ENCODE data around the gene RGPD3.
"Not testable (repeated sequence)": the region's sequence is repeated elsewhere in the genome, so short reads cannot be mapped to it uniquely, and the experiment has no call there.

RGPD3 gene

DNA sequence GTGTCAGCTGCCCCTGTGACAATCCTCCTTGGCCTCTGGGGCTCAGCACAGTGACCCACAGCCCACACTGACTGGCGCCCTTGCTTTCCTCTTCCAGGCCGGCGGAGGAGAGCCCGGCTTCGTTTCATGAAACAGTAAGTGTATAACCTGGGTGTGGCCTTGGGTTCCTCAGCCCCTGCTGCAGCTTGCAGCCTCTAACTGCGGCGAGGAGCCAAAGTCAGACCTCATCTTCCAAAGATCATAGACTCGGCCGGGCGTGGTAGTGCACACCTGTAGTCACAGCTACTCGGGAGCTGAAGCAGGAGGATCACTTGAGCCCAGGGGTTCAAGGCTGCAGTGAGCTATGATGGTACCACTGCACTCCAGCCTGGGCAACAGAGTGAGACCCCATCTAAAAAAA lies 36.0 kb upstream of the RGPD3 start:
- not testable (repeated sequence) for H3K27me3 ChIP-seq; H3K9me3 ChIP-seq (replicated peaks in 1 of 11); H3K4me1 ChIP-seq; H4K20me1 ChIP-seq; H3K4me2 ChIP-seq; H3K36me3 ChIP-seq; H3K4me3 ChIP-seq; H3K27ac ChIP-seq; H3K9ac ChIP-seq

DNA sequence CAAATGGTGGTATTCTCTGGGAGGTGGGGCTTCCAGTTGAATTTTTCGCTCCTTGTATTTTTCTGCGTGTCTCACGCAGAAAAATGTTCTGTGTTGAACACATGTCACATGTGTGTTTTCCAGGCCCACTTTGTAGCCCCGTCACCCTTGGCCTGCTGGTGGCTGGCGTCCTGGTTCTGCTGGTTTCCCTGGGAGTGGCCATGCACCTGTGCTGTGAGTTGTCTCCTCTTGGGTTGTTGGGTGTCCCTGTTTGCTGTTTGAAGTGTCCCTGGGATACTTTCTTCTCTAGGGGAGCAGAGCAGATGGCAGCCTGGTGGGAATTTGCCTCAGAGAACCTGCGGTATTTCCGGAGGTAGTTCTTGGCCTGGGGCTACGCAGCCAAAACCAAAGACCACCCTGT lies 34.1 kb upstream of the RGPD3 start:
- H4K20me1 ChIP-seq; H3K4me3 ChIP-seq; H3K9ac ChIP-seq; H3K27me3 ChIP-seq; H3K4me2 ChIP-seq; H3K36me3 ChIP-seq; H3K27ac ChIP-seq; H3K9me3 ChIP-seq (replicated peaks in 1 of 11); H3K4me1 ChIP-seq: not testable (repeated sequence)

DNA sequence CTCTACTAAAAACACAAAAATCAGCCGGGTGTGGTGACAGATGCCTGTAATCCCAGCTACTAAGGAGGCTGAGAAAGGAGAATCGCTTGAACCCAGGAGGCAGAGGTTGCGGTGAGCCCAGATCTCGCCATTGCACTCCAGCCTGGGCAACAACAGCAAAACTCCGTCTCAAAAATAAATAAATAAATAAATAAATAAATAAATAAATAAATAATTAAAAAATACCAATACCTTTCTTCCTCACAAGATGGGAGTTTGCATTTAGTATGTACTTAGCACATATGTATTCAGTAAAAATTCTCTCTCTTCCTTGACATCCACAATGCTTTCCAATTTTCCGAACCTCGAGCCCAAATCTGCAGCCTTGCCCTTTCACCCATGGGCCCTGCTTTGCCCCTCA lies 32.1 kb upstream of the RGPD3 start:
- H3K4me1 ChIP-seq; H3K36me3 ChIP-seq; H3K27me3 ChIP-seq; H3K4me3 ChIP-seq; H3K9ac ChIP-seq; H3K27ac ChIP-seq; H4K20me1 ChIP-seq; H3K4me2 ChIP-seq; H3K9me3 ChIP-seq (replicated peaks in 1 of 11): not testable (repeated sequence)

DNA sequence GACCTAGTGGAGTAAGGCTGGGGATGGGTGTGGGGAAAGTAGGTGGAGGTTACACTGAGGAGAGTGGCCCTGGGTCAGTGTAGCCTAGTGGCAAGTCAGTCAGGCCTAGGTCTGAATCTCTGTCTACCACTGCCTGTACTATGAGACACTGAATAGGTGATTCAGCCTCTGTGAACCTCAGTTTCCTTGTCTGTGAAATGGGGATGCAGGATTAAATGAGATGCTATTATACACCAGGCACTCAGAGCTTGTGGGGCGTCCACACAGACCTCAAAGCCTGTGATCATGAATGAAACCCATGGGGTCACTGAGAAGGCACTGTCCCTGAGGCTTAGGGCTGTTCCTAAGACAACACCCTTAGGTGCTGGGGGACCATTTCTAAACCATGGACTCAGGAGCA lies 30.3 kb upstream of the RGPD3 start:
- not testable (repeated sequence) for H3K4me2 ChIP-seq; H3K9ac ChIP-seq; H3K27ac ChIP-seq; H3K27me3 ChIP-seq; H3K4me3 ChIP-seq; H3K36me3 ChIP-seq; H3K9me3 ChIP-seq (replicated peaks in 1 of 11); H3K4me1 ChIP-seq; H4K20me1 ChIP-seq

DNA sequence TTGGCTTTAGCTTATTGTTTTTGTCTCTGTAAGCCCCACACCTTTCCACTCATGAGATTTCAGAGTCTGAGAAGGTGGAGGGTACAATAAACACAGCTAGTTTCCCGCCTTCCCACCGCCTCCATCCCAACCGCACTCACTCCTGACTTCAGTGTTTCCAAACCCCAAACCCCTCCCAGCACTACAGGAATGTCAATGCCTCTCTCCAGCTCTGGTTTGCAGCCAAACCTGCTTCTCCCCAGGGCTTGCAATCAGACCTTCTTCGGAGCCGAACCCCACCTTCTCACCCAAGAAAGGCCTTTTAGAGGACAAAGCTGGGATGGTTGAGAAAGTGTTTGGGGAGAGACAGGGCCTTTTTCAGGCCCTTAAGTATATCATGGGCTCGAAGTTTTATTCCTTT lies 24.7 kb upstream of the RGPD3 start:
- H3K36me3 ChIP-seq; H3K9me3 ChIP-seq (replicated peaks in 1 of 11); H3K4me2 ChIP-seq; H3K4me3 ChIP-seq; H4K20me1 ChIP-seq; H3K27me3 ChIP-seq; H3K9ac ChIP-seq; H3K27ac ChIP-seq: not testable (repeated sequence)
- H3K4me1 ChIP-seq = peaks cover 0 to 12% (median 0%) of the 10 kb centered on the region in 10 experiments; a peak in 5 of 20 replicates

DNA sequence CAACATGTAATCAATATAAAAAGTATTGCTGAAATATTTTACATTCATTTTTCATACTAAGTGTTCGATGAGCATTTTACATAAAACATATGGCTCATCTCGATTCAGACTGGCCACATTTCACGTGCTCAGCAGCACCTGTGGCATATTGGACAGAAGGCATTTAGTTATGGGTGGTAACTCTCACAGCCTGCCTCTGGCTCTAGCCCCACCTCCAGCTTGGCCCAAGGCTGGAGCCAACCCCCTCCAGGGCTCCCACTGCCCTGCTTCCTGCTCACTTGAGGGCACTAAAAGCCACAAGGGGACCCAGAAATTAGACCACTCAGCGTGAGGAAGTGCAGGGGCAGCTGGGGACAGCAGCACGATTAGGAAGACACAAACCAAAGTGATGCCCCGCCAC lies 24.2 kb upstream of the RGPD3 start:
- H3K9ac ChIP-seq = not testable (repeated sequence)

DNA sequence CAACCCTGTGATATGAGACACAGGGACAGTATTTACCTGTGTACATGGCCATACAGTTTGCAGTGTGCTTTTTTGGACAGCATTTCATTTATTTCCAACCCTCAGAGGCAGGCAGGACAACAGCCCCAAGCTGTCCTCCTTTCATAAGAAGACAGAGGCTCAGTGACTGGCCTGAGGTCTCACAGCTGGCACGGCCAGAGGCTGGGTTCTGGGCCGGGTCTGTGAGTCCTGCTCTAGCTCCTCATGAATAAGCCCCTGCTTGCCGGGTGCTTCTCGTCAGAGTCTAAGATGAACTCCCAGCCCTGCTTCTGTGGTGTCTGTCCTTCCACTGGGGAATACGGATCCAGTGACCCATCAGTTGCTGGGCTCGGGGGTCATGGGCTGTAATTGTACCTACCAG lies 21.5 kb upstream of the RGPD3 start:
- peaks cover 0 to 12% (median 0%) of the 10 kb centered on the region in 10 experiments; a peak in 5 of 20 replicates for H3K4me1 ChIP-seq
- not testable (repeated sequence) for H3K4me3 ChIP-seq; H3K9me3 ChIP-seq (replicated peaks in 1 of 11); H3K9ac ChIP-seq; H3K27ac ChIP-seq; H3K27me3 ChIP-seq; H4K20me1 ChIP-seq; H3K36me3 ChIP-seq
- 0 out of 22 replicates have a peak overlapping the region, but pooled peaks of 1 of the 11 experiments have one; percentile 13 for H3K4me2 ChIP-seq

More for the DNA sequence above, 24.2 kb upstream of the RGPD3 start:
- not testable (repeated sequence) for H3K36me3 ChIP-seq; H3K27ac ChIP-seq; H3K4me3 ChIP-seq; H3K27me3 ChIP-seq; H3K9me3 ChIP-seq (replicated peaks in 1 of 11); H4K20me1 ChIP-seq; H3K4me2 ChIP-seq
- H3K4me1 ChIP-seq = peaks cover 0 to 12% (median 0%) of the 10 kb centered on the region in 10 experiments; a peak in 5 of 20 replicates

DNA sequence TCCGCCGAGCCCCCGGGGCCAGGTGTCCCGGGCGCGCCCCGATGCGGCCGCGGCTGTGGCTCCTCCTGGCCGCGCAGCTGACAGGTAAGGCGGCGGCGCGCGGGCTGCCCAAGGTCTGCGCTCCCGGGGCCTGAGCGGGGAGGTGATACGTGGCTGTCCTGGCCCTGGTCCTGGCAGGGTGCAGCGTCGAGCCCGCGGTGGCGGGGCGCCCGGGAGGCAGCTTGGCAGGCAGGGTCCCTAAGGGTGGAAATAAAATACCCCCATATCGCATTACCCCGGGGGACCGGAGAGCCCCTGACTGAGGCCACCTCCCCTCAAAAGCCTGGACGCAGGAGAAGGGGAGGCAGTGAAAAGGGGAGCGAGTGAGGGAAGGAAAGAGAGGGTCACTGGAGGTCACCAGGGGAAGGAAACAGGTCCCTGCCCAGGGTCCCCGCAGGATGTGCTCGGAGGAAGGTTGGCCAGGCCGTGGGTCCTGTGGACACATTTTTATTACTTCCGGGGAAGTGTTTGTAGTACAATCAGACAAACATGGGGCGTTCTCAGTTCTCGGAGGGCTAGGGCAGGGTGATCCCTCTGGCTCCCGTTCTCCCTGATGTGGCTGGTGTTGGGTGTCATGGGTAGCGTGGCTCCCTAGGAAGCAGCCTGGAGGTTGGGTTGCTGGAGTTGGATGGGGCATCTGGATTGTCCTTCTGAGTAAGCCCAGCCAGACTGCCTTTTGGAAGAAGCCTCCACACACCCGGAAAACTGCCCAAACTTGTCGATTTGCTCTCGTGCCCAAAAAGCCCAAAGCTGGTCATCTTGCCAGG lies 19.4 kb upstream of the RGPD3 start:
- H3K4me3 ChIP-seq; H3K4me2 ChIP-seq; H3K36me3 ChIP-seq; H3K9me3 ChIP-seq (replicated peaks in 1 of 11); H4K20me1 ChIP-seq; H3K9ac ChIP-seq; H3K27me3 ChIP-seq; H3K27ac ChIP-seq: not testable (repeated sequence)
- H3K4me1 ChIP-seq = peaks cover 0 to 12% (median 0%) of the 10 kb centered on the region in 10 experiments; a peak in 5 of 20 replicates

DNA sequence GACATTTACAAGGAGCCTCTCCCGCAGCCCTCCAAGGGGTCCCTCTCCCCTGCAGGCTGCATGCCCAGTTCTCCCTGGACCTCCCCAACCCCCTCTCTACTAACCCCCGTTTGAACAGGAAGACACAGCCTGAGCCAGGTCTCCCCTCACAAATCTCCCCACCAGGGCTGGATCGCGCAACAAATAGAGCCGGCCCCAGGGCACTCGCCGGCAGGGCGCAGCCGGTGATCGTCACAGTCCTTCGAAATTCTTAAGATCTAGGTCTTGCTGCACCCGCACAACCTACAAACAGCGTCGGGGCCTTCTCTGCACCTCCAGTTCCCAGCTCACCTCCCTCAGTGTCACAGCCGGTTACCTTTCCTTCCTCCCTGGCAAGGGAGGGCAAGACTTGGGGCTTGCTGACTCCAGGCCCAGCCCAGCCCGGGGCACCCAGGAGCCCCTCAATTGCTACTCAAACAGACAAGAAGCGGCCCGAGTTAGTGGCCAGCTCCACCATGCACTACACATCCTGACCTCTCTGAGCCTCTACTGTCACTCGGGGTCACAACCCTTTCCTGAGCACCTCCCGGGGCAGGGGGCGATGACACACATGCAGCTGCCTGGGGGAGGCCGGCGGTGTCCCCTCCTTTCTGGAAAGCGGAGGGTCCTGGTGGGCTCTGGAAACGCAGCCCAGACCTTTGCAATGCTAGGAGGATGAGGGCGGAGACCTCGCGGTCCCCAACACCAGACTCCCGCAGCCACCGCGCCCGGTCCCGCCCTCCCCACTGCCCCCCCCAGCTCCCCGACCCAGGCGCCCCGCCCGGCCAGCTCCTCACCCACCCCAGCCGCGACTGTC lies 18.6 kb upstream of the RGPD3 start, which contains the start of gene CD8B2:
TSS of gene CD8B2 (plus strand) at position 814 of the 835 bp plus-strand sequence. CDS start 63 bp downstream, outside the sequence.
- not testable (repeated sequence) for H4K20me1 ChIP-seq; H3K27ac ChIP-seq; H3K36me3 ChIP-seq; H3K4me2 ChIP-seq; H3K9ac ChIP-seq; H3K9me3 ChIP-seq (replicated peaks in 1 of 11); H3K4me3 ChIP-seq; H3K27me3 ChIP-seq
- H3K4me1 ChIP-seq = peaks cover 0 to 12% (median 0%) of the 10 kb centered on the region in 10 experiments; a peak in 5 of 20 replicates

DNA sequence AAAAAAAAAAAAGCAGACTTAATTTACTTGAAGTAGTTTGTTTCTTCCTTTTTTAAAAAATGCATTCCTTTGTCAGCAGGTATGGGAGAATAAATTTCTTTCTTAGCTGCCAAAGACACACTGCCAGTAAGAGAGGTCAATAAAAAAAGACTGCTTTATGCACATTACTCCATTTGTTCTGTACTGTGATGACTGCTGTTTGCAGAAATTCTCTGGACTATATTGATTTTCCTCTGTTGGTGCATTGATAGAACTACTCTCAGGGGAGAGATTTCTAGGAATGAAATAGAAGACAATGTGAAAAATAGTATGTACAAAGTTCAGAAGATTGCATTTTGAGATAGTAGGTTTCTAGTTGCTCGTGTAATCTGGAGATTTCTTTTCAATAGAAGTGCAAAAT lies 11.3 kb upstream of the RGPD3 start:
- not testable (repeated sequence) for H4K20me1 ChIP-seq; H3K9ac ChIP-seq; H3K4me3 ChIP-seq; H3K4me2 ChIP-seq; H3K27ac ChIP-seq; H3K27me3 ChIP-seq; H3K36me3 ChIP-seq; H3K9me3 ChIP-seq (replicated peaks in 1 of 11); H3K4me1 ChIP-seq

DNA sequence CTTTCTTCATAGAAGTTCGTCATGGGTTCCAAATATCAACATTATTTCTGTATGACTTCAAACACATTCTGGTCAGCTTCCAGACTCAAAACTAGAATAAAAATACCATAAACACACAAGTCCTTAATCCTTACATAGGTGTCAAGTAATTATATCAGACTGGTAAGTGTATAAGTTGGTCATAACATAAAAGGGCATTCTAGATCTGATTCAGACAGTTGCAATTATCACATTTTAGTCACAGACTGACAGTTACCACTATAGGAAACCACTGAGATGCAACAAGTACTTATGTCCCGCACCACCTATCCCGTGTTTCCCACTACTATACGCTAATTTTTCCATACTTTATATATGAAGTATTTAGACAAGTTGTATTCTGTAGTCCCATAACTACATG lies 9.4 kb upstream of the RGPD3 start:
- not testable (repeated sequence) for H3K9ac ChIP-seq; H3K27ac ChIP-seq; H3K4me2 ChIP-seq; H3K4me1 ChIP-seq; H3K9me3 ChIP-seq (replicated peaks in 1 of 11); H3K36me3 ChIP-seq; H4K20me1 ChIP-seq; H3K27me3 ChIP-seq; H3K4me3 ChIP-seq

DNA sequence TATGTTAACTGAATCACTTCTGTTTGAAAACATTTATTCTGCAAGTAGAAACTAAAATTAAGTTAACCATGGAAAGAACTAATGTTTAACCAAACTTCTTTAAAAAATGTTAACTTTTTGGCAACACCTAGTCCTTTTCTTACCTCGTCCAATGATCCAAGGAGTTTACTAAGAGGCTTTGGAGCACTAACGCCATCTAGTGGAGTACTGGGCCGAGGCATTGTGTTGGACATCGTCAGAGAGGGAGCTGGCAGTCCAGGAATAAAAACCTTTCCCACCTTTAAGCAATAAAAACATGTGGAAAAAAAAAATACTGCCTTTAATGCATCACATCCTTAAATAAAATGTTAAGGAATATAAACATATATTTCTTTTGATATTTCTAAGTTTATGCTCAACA lies 2.4 kb upstream of the RGPD3 start:
- H3K4me1 ChIP-seq, H3K9ac ChIP-seq, H3K36me3 ChIP-seq, H3K27me3 ChIP-seq, H4K20me1 ChIP-seq, H3K27ac ChIP-seq, H3K4me2 ChIP-seq, H3K4me3 ChIP-seq: not testable (repeated sequence)
- H3K9me3 ChIP-seq (replicated peaks in 1 of 11) = peaks cover 19 to 25% (median 22%) of the 10 kb centered on the region in 11 experiments

DNA sequence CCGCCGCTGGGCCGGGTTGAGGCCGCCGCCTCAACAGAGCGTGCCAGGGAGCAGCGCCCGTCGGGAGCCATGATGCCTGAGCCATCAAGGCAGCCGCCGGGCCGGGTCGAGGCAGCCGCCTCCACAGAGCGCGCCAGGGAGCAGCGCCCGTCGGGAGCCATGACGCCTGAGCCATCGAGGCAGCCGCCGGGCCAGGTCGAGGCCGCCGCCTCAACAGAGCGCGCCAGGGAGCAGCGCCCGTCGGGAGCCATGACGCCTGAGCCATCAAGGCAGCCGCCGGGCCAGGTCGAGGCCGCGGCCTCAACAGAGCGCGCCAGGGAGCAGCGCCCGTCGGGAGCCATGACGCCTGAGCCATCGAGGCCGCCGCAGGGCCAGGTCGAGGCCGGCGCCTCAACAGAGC lies 697 bp downstream of the RGPD3 start:
- H3K4me2 ChIP-seq, H3K36me3 ChIP-seq, H3K27ac ChIP-seq, H3K4me3 ChIP-seq, H3K4me1 ChIP-seq, H4K20me1 ChIP-seq, H3K9ac ChIP-seq, H3K27me3 ChIP-seq: not testable (repeated sequence)
- H3K9me3 ChIP-seq (replicated peaks in 1 of 11) = peaks cover 19 to 25% (median 22%) of the 10 kb centered on the region in 11 experiments

DNA sequence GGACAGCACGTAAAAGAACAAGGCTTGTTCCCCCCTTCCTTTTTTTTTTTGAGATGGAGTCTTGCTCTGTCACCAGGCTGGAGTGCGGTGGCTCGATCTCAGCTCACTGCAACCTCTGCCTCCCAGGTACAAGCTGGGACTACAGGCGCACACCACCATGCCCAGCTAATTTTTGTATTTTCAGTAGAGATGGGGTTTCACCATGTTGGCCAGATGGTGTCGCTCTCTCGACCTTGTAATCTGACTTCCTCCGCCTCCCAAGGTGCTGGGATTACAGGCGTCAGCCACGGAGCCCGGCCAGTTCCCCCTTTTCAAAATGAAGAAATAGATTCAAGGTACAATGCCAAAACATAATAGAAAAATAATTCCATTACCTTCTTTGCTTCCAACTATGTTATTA lies 6.3 kb downstream of the RGPD3 start:
- H3K4me1 ChIP-seq, H3K9ac ChIP-seq, H3K36me3 ChIP-seq, H4K20me1 ChIP-seq, H3K4me2 ChIP-seq, H3K4me3 ChIP-seq, H3K27ac ChIP-seq, H3K27me3 ChIP-seq: not testable (repeated sequence)
- H3K9me3 ChIP-seq (replicated peaks in 1 of 11) = peaks cover 7 to 11% (median 9%) of the 10 kb centered on the region in 11 experiments

All from BLaER1 treated with 17β-estradiol and CSF1 and Interleukin-3, amounts not matched to agents 10 nM and 100 nM (cell line).